Muscle layer of duodenum (tissue), 2 donors: ENCODE measurements around the gene ACP7.

Source experiments
- H3K27ac ChIP-seq: one replicate; pipeline ENCODE4 v1.7.0; 2013; ENCODE audit warnings: mild to moderate bottlenecking, low read length
- H3K27me3 ChIP-seq: one replicate; pipeline ENCODE4 v1.7.0; 2013; ENCODE audit warnings: low read depth, mild to moderate bottlenecking, control low read depth, low read length
- H3K36me3 ChIP-seq, 2 donors: one replicate each; pipeline ENCODE4 v1.7.0; 2013; ENCODE audit warnings: low read length in 2 of 2, control low read depth in 1 of 2, mild to moderate bottlenecking in 1 of 2; ENCODE audit not compliant: insufficient read depth in 2 of 2, control insufficient read depth in 1 of 2
- H3K4me1 ChIP-seq, 2 donors: one replicate each; pipeline ENCODE4 v1.7.0; 2013; ENCODE audit warnings: low read length in 2 of 2, mild to moderate bottlenecking in 2 of 2, control low read depth in 1 of 2, moderate library complexity in 1 of 2; ENCODE audit not compliant: insufficient read depth in 2 of 2, control insufficient read depth in 1 of 2
- H3K4me3 ChIP-seq, 2 donors: one replicate each; pipeline ENCODE4 v1.7.0; 2013; ENCODE audit warnings: low read length in 2 of 2, low read depth in 1 of 2, mild to moderate bottlenecking in 1 of 2
- H3K9me3 ChIP-seq, 2 donors: one replicate each; pipeline ENCODE4 v1.7.0; 2013; ENCODE audit warnings: low read length in 2 of 2, control low read depth in 1 of 2, mild to moderate bottlenecking in 1 of 2; ENCODE audit not compliant: control insufficient read depth in 1 of 2
- donor health status: healthy.

Gene ACP7

GRCh38 chr19:39145180-39145953, 61.2 kb downstream of the ACP7 start:
- H3K4me1 ChIP-seq, result peaks cover 19 to 27% of the 10 kb centered on the region in 2 donors
- no peaks in the 10 kb centered on the region for H3K9me3 ChIP-seq
- H3K4me3 ChIP-seq, result no peak overlapping the region
- H3K27ac ChIP-seq, result peak overlapping the region; percentile 8
- no peaks in the 10 kb centered on the region for H3K36me3 ChIP-seq
- H3K27me3 ChIP-seq, result no peaks in the 10 kb centered on the region

- H3K27ac ChIP-seq, result peak overlapping the region; percentile 8
These were observed 61.9 kb downstream of the ACP7 start for GRCh38 chr19:39146091-39146490.

GRCh38 chr19:39146686-39147450, 62.7 kb downstream of the ACP7 start:
- no peak overlapping the region for H3K27ac ChIP-seq
- no peaks in the 10 kb centered on the region for H3K27me3 ChIP-seq
- no peak overlapping the region for H3K4me3 ChIP-seq
- H3K9me3 ChIP-seq, result no peaks in the 10 kb centered on the region
- H3K36me3 ChIP-seq, result no peaks in the 10 kb centered on the region
- H3K4me1 ChIP-seq, result peaks cover 19 to 32% of the 10 kb centered on the region in 2 donors

More at GRCh38 chr19:39146091-39146490, 61.9 kb downstream of the ACP7 start:
- Histone ChIP-seq H3K27me3 (no peaks in the 10 kb centered on the region), H3K4me3 (no peak overlapping the region), H3K4me1 (peaks cover 19 to 30% of the 10 kb centered on the region in 2 donors), H3K36me3 (no peaks in the 10 kb centered on the region), H3K9me3 (no peaks in the 10 kb centered on the region)

GRCh38 chr19:39147480-39147879, 63.3 kb downstream of the ACP7 start:
- H3K27me3 ChIP-seq, result no peaks in the 10 kb centered on the region
- H3K4me3 ChIP-seq, result no peak overlapping the region
- H3K9me3 ChIP-seq, result no peaks in the 10 kb centered on the region
- H3K4me1 ChIP-seq, result peaks cover 19 to 32% of the 10 kb centered on the region in 2 donors
- no peak overlapping the region for H3K27ac ChIP-seq
- no peaks in the 10 kb centered on the region for H3K36me3 ChIP-seq

GRCh38 chr19:39148939-39149529, 64.9 kb downstream of the ACP7 start:
- H3K9me3 ChIP-seq, result no peaks in the 10 kb centered on the region
- H3K27me3 ChIP-seq, result no peaks in the 10 kb centered on the region
- H3K36me3 ChIP-seq, result no peaks in the 10 kb centered on the region
- no peak overlapping the region for H3K4me3 ChIP-seq
- peaks cover 18 to 31% of the 10 kb centered on the region in 2 donors for H3K4me1 ChIP-seq
- no peak overlapping the region for H3K27ac ChIP-seq

GRCh38 chr19:39150235-39150634, 66.1 kb downstream of the ACP7 start:
- H3K9me3 ChIP-seq, result no peaks in the 10 kb centered on the region
- H3K36me3 ChIP-seq, result no peaks in the 10 kb centered on the region
- H3K4me1 ChIP-seq, result peaks cover 6 to 22% of the 10 kb centered on the region in 2 donors
- no peak overlapping the region for H3K4me3 ChIP-seq
- H3K27me3 ChIP-seq, result no peaks in the 10 kb centered on the region
- H3K27ac ChIP-seq, result no peak overlapping the region

- H3K36me3 ChIP-seq, result no peaks in the 10 kb centered on the region
- H3K27me3 ChIP-seq, result no peaks in the 10 kb centered on the region
- no peak overlapping the region for H3K4me3 ChIP-seq
- H3K9me3 ChIP-seq, result no peaks in the 10 kb centered on the region
- H3K4me1 ChIP-seq, result peaks cover 2 to 22% of the 10 kb centered on the region in 2 donors
- no peak overlapping the region for H3K27ac ChIP-seq
These were observed 66.8 kb downstream of the ACP7 start for GRCh38 chr19:39150807-39151600.

- H3K27me3 ChIP-seq, result no peaks in the 10 kb centered on the region
- H3K4me1 ChIP-seq, result peaks cover 4 to 26% of the 10 kb centered on the region in 2 donors
- H3K9me3 ChIP-seq, result no peaks in the 10 kb centered on the region
- no peaks in the 10 kb centered on the region for H3K36me3 ChIP-seq
- no peak overlapping the region for H3K4me3 ChIP-seq
- no peak overlapping the region for H3K27ac ChIP-seq
These were observed 67.9 kb downstream of the ACP7 start for GRCh38 chr19:39152066-39152465.

GRCh38 chr19:39154100-39154628, 70.0 kb downstream of the ACP7 start:
- H3K9me3 ChIP-seq, result no peaks in the 10 kb centered on the region
- no peaks in the 10 kb centered on the region for H3K36me3 ChIP-seq
- H3K4me3 ChIP-seq, result no peak overlapping the region
- no peaks in the 10 kb centered on the region for H3K27me3 ChIP-seq
- H3K4me1 ChIP-seq, result peaks cover 7 to 43% of the 10 kb centered on the region in 2 donors
- H3K27ac ChIP-seq, result no peak overlapping the region

GRCh38 chr19:39154629-39155100, 70.5 kb downstream of the ACP7 start:
- no peaks in the 10 kb centered on the region for H3K27me3 ChIP-seq
- no peak overlapping the region for H3K27ac ChIP-seq
- no peak overlapping the region for H3K4me3 ChIP-seq
- H3K36me3 ChIP-seq, result no peaks in the 10 kb centered on the region
- peaks cover 7 to 44% of the 10 kb centered on the region in 2 donors for H3K4me1 ChIP-seq
- no peaks in the 10 kb centered on the region for H3K9me3 ChIP-seq
